Ovary (tissue), 9 donors: ENCODE data around the gene SPSB3. TPM values are rescaled to one million over a fixed set of nuclear protein-coding genes. Genes with fewer than 3 reads are reported as not detected.

ENCODE experiments used
- DNase-seq, 5 donors: peaks; one replicate each; pipeline ENCODE4 v3.0.0-alpha.2; 2019 to 2020
- H3K27ac ChIP-seq, 2 donors: fragments of 200-600 bp; one replicate each; pipeline versions ENCODE4 v1.5.1 to v1.8.0; 2019 to 2022
- H3K27me3 ChIP-seq: fragments of 200-600 bp; one replicate; pipeline ENCODE4 v1.8.0; 2022
- H3K36me3 ChIP-seq: fragments of 200-600 bp; sonication (generic); one replicate; pipeline ENCODE4 v1.5.1; 2019
- H3K4me1 ChIP-seq: one replicate; pipeline ENCODE4 v1.8.1; 2013; ENCODE audit warnings: mild to moderate bottlenecking, moderate library complexity; ENCODE audit not compliant: insufficient read depth
- H3K4me3 ChIP-seq: fragments of 200-600 bp; sonication (generic); one replicate; pipeline ENCODE4 v1.5.1; 2017
- H3K9me3 ChIP-seq, 2 donors: fragments of 200-600 bp in 1 of 2; sonication (generic) in 1 of 2; one replicate each; pipeline versions ENCODE4 v1.5.1 to v1.8.1; 2013 to 2019; ENCODE audit warnings: mild to moderate bottlenecking in 1 of 2, moderate library complexity in 1 of 2
- CTCF ChIP-seq, 3 donors: fragments of 450-650 bp in 2 of 3; fragments of 200-600 bp in 1 of 3; IDR thresholded peaks; one replicate each; pipeline versions ENCODE4 v1.5.1 to v1.8.0; 2016 to 2022; ENCODE audit warnings: antibody characterized with exemption in 3 of 3, mild to moderate bottlenecking in 1 of 3
- EP300 ChIP-seq: sonication (generic); formaldehyde crosslinking; IDR thresholded peaks from one replicate; pipeline ENCODE4 v1.6.1; 2017; ENCODE audit warnings: antibody characterized with exemption
- POLR2A ChIP-seq: fragments of 450-650 bp; IDR thresholded peaks from one replicate; pipeline ENCODE4 v1.6.1; 2017; ENCODE audit warnings: antibody characterized with exemption, mild to moderate bottlenecking, moderate library complexity
- WGBS, 3 donors: extraction: QIAGEN DNeasy Blood & Tissue Kit in 1 of 3; methylation state at CpG; one replicate each; pipeline versions ENCODE4 v1.1.5 to v1.1.7; 2013 to 2017; 5-methylcytosine and 5-hydroxymethylcytosine counted together
- intact Hi-C, 4 donors: fragments of 100-400 bp; cut with DNase I; formaldehyde crosslinking; loops; one replicate each; pipeline versions ENCODE4 v1.11.0 to v1.15.1; 2022 to 2023
- polyA plus RNA-seq, 2 donors: library from polyadenylated mRNA; stranded (reverse); fragments of 200-250 nt in 1 of 2; fragments of 350-450 nt in 1 of 2; fragmentation: Illumina TruSeq in 1 of 2; extraction: RNeasy Lipid Tissue Mini Kit (QIAGEN cat#74804) in 1 of 2; gene quantifications; one replicate each; pipeline ENCODE4 v1.2.3, GENCODE V29; 2013 to 2014
- total RNA-seq, 7 donors: library from RNA; depleted of rRNA in 2 of 7; stranded (reverse); fragments of >200 nt in 2 of 7; fragmentation: NEBNext Ultra II Directional in 3 of 7; extraction: Animal tissue kit (Norgen Biotek cat#: 25700) in 3 of 7; gene quantifications; one replicate each; pipeline versions ENCODE4 v1.1.0 to v1.2.4, GENCODE V29; 2016 to 2023
- donor health status: DM: no; HTN: no; CAD: no; lungs with moderate emphysema.
- donor health status: DM: no; HTN: no; CAD: no.
- donor health status: Bipolar disorder and iron deficiency.
- donor health status: DM: yes; HTN: yes; CAD: no.
- donor health status: DM: no; HTN: no; CAD: no.
- donor health status: DM: yes; HTN: yes; CAD: no.

Gene SPSB3
- total and polyA plus RNA-seq, 9 donors: 2.4 to 138 (median 57.6) TPM

DNA sequence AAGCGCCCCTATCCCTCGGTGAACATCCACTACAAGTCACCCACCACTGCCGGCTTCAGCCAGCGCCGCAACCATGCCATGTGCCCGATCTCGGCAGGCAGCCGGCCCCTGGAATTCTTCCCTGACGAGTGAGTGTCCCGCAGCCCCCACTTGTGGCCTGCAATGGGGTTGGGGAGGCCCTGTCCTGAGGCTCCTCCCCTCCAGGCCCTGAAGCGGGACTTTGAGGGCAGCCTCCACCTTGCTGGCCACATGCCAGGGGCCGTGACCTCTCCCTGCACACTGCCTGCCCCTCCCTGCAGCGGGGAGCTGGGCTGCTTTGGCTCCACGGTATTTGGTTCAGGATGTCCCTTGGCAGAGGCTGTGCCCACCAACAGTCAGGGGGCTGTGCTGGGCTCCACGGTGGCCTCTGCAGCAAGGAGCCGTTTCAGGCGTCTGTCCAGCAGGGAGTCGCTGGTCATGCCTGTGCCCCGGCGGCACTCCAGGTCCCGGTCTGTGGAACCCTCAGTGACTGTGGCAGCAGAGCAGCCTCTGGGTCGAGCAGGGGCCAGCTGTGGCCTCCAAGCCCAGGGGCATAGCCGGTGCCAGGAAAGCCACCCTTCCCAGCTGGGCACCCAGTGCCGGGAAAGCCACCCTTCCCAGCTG is 19.4 kb downstream of the SPSB3 start:
- Histone ChIP-seq H3K9me3 (no peaks in the 10 kb centered on the region), H3K27me3 (no peaks in the 10 kb centered on the region), H3K36me3 (no peaks in the 10 kb centered on the region), H3K4me3 (no peak overlapping the region), H3K4me1 (no peaks in the 10 kb centered on the region), H3K27ac (no peak overlapping the region)
- DNase-seq: peak in 4 of 5 donors; percentile 27 to 57 (median 39)
- TF ChIP-seq EP300 (no peak), CTCF (IDR thresholded peaks at IDR 0.05) (no peak), POLR2A (no peak)
- 74 to 78% (median 77%) methylated on average over 14 to 24 of the region's 24 CpGs for WGBS, 3 donors
- intact Hi-C loops: no loop called here

- no peaks in the 10 kb centered on the region for H3K4me1 ChIP-seq
- no peak overlapping the region for H3K27ac ChIP-seq
- peak in 1 of 5 donors; percentile 35 for DNase-seq
- H3K27me3 ChIP-seq: no peaks in the 10 kb centered on the region
- no peaks in the 10 kb centered on the region for H3K9me3 ChIP-seq
- TF ChIP-seq CTCF (IDR thresholded peaks at IDR 0.05) (no peak), EP300 (no peak), POLR2A (no peak)
- H3K36me3 ChIP-seq: no peaks in the 10 kb centered on the region
- intact Hi-C loops: no loop called here
- WGBS, 3 donors: 83 to 88% (median 84%) methylated on average over 29 to 30 of the region's 30 CpGs
- H3K4me3 ChIP-seq: no peak overlapping the region
Observed at GRCh38 chr16:1762196-1762878, 20.0 kb downstream of the SPSB3 start.

GRCh38 chr16:1761751-1762150 is 20.6 kb downstream of the SPSB3 start:
- Histone ChIP-seq H3K27me3 (no peaks in the 10 kb centered on the region), H3K9me3 (no peaks in the 10 kb centered on the region), H3K36me3 (no peaks in the 10 kb centered on the region), H3K4me1 (no peaks in the 10 kb centered on the region), H3K27ac (no peak overlapping the region), H3K4me3 (no peak overlapping the region)
- DNase-seq: no peak
- TF ChIP-seq CTCF (IDR thresholded peaks at IDR 0.05) (no peak), EP300 (no peak), POLR2A (no peak)
- 88 to 90% (median 89%) methylated on average over 15 of the region's 15 CpGs for WGBS, 3 donors
- intact Hi-C loops: no loop called here

GRCh38 chr16:1760911-1761310 is 21.5 kb downstream of the SPSB3 start:
- H3K27ac ChIP-seq: no peak overlapping the region
- no peak overlapping the region for H3K4me3 ChIP-seq
- no peak for DNase-seq
- H3K9me3 ChIP-seq: no peaks in the 10 kb centered on the region
- H3K36me3 ChIP-seq: no peaks in the 10 kb centered on the region
- H3K4me1 ChIP-seq: no peaks in the 10 kb centered on the region
- intact Hi-C loops: no loop called here
- WGBS, 3 donors: 80 to 87% (median 84%) methylated on average over 15 of the region's 15 CpGs
- no peaks in the 10 kb centered on the region for H3K27me3 ChIP-seq
- TF ChIP-seq POLR2A (no peak), CTCF (IDR thresholded peaks at IDR 0.05) (no peak), EP300 (no peak)
